Measurements from ENCODE around the gene GABBR1.

GABBR1 gene

DNA sequence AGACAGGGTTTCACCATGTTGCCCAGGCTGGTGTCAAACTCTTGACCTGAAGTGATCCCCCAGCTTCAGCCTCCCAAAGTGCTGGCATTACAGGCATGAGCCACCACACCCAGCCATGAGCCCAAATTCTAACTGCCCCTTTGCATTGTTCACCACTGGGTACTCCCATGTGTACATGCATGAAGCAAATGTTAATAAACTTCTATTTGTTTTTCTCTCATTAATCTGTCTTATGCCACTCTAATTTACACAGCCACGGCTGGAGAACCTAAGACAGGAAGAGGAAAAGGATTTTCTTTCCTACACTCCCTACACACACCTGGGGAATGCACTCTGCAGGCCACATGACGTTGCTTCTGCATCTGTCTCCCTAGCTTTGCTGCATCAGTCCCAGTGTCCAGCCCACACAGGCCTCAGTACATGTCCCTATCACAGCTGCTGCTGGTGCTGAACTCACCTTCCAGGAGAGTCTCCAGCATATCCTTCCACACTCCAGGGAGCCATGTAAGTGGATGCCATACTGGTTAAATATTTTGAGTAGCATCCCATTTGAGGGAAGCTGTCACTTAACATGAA is 34.7 kb downstream of the GABBR1 start:
- Histone ChIP-seq H3K4me3 (ENCODE audit: low read length) (no peak overlapping the region), H3K36me3 (replicated peaks; ENCODE audit: low read depth, low read length) (no peaks in the 10 kb centered on the region), H3K79me2 (ENCODE audit: low read length) (no peaks in the 10 kb centered on the region), H3K27me3 (ENCODE audit: low read depth, low read length) (no peaks in the 10 kb centered on the region), H3K9ac (ENCODE audit: low read length) (no peak overlapping the region), H3K27ac (ENCODE audit: low read length) (no peak overlapping the region), H3K4me1 (ENCODE audit: low read length) (no peaks in the 10 kb centered on the region), H4K20me1 (ENCODE audit: insufficient read depth, low read length) (no peaks in the 10 kb centered on the region), H3K4me2 (ENCODE audit: low read length) (no peak overlapping the region), H2AFZ (ENCODE audit: low read depth, low read length) (no peak overlapping the region), H3K9me3 (ENCODE audit: insufficient read depth, low read length) (no peaks in the 10 kb centered on the region)
- no peak for TF ChIP-seq EZH2phosphoT487 (IDR thresholded peaks at IDR 0.05; ENCODE audit: low read depth)
- no peak for TF ChIP-seq CTCF (IDR thresholded peaks at IDR 0.05; ENCODE audit: low read depth, low read length)

GRCh38 chr6:29597184-29597583 is 35.8 kb downstream of the GABBR1 start:
- Histone ChIP-seq H3K79me2 (ENCODE audit: low read length) (no peaks in the 10 kb centered on the region), H3K4me3 (ENCODE audit: low read length) (no peak overlapping the region), H2AFZ (ENCODE audit: low read depth, low read length) (no peak overlapping the region), H3K27ac (ENCODE audit: low read length) (no peak overlapping the region), H3K36me3 (replicated peaks; ENCODE audit: low read depth, low read length) (no peaks in the 10 kb centered on the region), H3K4me2 (ENCODE audit: low read length) (no peak overlapping the region), H3K4me1 (ENCODE audit: low read length) (no peaks in the 10 kb centered on the region), H4K20me1 (ENCODE audit: insufficient read depth, low read length) (no peaks in the 10 kb centered on the region), H3K9me3 (ENCODE audit: insufficient read depth, low read length) (no peaks in the 10 kb centered on the region), H3K9ac (ENCODE audit: low read length) (no peak overlapping the region), H3K27me3 (ENCODE audit: low read depth, low read length) (no peaks in the 10 kb centered on the region)
- TF ChIP-seq EZH2phosphoT487 (IDR thresholded peaks at IDR 0.05; ENCODE audit: low read depth) (no peak), CTCF (IDR thresholded peaks at IDR 0.05; ENCODE audit: low read depth, low read length) (no peak)

DNA sequence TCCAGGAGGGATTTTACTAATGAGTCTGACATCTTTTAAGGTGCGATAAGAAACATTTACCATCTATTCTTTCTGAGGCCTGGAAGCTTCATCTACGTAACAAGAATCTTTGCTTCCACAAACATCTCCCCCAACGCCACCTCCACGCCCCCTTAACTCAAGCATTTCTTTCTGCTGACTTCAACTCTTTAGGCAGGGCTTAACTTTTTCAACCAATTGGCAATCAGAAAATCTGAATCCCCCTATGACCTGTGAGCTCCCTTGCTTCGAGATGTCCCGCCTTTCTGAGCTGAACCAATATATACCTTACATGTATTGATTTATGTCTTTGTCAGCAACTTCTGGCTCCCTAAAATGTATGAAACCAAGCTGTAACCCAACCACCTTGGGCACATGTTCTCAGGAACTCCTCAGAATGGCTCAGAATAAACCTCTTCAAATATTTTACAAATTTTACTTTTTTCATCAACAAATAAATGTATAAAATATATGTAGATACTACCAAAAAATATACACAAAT is 36.5 kb downstream of the GABBR1 start:
- Histone ChIP-seq H3K4me2 (ENCODE audit: low read length) (no peak overlapping the region), H3K4me3 (ENCODE audit: low read length) (no peak overlapping the region), H3K36me3 (replicated peaks; ENCODE audit: low read depth, low read length) (no peaks in the 10 kb centered on the region), H4K20me1 (ENCODE audit: insufficient read depth, low read length) (no peaks in the 10 kb centered on the region), H3K9ac (ENCODE audit: low read length) (no peak overlapping the region), H2AFZ (ENCODE audit: low read depth, low read length) (no peak overlapping the region), H3K27me3 (ENCODE audit: low read depth, low read length) (no peaks in the 10 kb centered on the region), H3K79me2 (ENCODE audit: low read length) (no peaks in the 10 kb centered on the region), H3K9me3 (ENCODE audit: insufficient read depth, low read length) (no peaks in the 10 kb centered on the region), H3K27ac (ENCODE audit: low read length) (no peak overlapping the region), H3K4me1 (ENCODE audit: low read length) (no peaks in the 10 kb centered on the region)
- TF ChIP-seq CTCF (IDR thresholded peaks at IDR 0.05; ENCODE audit: low read depth, low read length) (no peak), EZH2phosphoT487 (IDR thresholded peaks at IDR 0.05; ENCODE audit: low read depth) (no peak)

DNA sequence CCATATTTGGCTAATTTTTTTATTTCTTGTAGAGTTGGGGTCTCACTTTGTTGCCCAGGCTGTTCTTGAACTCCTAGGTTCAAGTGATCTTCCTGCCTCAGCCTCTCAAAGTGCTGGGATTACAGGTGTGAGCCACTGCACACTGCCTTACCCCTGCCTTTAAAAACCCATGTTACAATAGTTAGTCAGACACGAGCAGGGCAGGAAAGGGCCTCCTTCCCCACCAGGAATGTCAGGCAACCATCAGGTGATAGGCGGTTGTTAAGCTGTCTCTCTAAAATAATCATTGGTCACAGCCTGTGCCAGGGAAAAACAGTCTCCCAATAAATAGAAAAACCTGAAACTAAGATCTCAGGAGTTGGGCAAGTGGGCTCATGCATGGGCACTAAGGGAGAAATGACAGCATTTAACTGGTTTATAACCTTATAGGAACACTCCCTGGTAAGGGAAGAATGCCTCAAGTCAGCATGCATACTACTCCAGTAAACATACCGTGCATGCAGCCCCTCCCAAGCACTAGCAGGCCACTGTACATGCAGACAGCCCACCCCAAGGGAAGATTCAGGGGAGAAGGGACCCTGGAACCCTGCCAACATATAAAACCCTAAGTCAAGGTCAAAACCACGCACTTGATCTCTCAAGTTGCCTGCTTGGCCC is 39.7 kb downstream of the GABBR1 start:
- Histone ChIP-seq H3K79me2 (ENCODE audit: low read length) (no peaks in the 10 kb centered on the region), H3K36me3 (replicated peaks; ENCODE audit: low read depth, low read length) (no peaks in the 10 kb centered on the region), H4K20me1 (ENCODE audit: insufficient read depth, low read length) (no peaks in the 10 kb centered on the region), H3K9ac (ENCODE audit: low read length) (no peak overlapping the region), H3K4me2 (ENCODE audit: low read length) (no peak overlapping the region), H3K9me3 (ENCODE audit: insufficient read depth, low read length) (no peaks in the 10 kb centered on the region), H3K27me3 (ENCODE audit: low read depth, low read length) (no peaks in the 10 kb centered on the region), H3K4me3 (ENCODE audit: low read length) (no peak overlapping the region), H3K27ac (ENCODE audit: low read length) (no peak overlapping the region), H3K4me1 (ENCODE audit: low read length) (peaks cover 6% of the 10 kb centered on the region; the same call in 1 of the 2 replicates), H2AFZ (ENCODE audit: low read depth, low read length) (no peak overlapping the region)
- TF ChIP-seq EZH2phosphoT487 (IDR thresholded peaks at IDR 0.05; ENCODE audit: low read depth) (no peak), CTCF (IDR thresholded peaks at IDR 0.05; ENCODE audit: low read depth, low read length) (no peak)
